Left lobe of liver (tissue), 2 donors: ENCODE results near the gene PF4V1. TPM values are rescaled to one million over a fixed set of nuclear protein-coding genes. Genes with fewer than 3 reads are reported as not detected.

ENCODE experiments used
- ATAC-seq: fragments of 200-7000 bp; cut with Tn5 transposase; one replicate; pipeline ENCODE4 v1.9.1; 2020; ENCODE audit warnings: mild to moderate bottlenecking, moderate library complexity
- DNase-seq: peaks from one replicate; pipeline ENCODE4 v3.0.0-alpha.2; 2020; ENCODE audit warnings: low spot score
- total RNA-seq: library from RNA; stranded (reverse); gene quantifications from one replicate; pipeline ENCODE4 v1.2.1, GENCODE V29; 2021
- donor health status: DM: no; HTN: no; CAD: no; lungs with moderate emphysema.
- donor health status: DM: no; HTN: yes; CAD: no.

Gene PF4V1, protein sequence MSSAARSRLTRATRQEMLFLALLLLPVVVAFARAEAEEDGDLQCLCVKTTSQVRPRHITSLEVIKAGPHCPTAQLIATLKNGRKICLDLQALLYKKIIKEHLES
- total RNA-seq: not detected

DNA sequence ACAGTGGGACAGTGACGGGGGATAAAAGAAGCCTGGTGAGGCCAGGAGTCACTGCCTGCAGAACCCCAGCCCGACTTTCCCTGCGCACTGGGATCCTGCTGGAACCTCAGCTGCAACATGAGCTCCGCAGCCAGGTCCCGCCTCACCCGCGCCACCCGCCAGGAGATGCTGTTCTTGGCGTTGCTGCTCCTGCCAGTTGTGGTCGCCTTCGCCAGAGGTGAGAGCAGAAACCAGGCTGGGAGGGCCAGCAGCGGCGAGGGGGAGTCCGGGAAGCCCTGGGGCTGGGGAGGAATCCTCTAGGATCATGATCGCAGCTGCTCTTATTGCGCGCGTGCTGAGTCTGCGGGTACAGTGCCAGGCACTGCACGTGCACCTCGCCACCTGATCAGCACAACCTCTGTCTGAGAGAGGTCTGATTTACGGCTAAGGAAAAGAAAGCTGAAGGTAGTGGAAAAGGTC lies at the start of gene PF4V1:
Gene PF4V1, plus strand, starts transcription at position 51 of the 459 bp plus-strand sequence. Its CDS starts 67 bp downstream, at position 118.
- ATAC-seq (peak; percentile 68), DNase-seq (no peak)

DNA sequence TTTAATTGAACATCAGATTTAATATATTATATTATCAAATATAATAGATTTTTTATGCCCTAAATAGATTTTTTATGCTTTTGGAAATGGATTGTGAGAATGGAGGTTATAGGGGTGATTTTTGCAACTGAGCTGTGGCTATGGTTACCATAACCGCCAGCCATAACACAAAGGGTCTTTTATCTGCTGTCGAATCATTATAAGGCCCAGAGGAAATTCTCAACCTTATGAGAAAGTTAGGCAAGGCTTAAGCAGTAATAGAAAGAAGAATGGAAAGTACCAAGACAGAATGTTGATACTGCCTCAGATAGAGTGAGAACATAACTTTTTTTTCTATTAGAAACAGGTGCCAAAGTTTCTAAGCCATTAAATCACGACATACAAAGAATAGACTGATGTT lies 42.9 kb upstream of the PF4V1 start:
- ATAC-seq: no peak
- DNase-seq: no peak

DNA sequence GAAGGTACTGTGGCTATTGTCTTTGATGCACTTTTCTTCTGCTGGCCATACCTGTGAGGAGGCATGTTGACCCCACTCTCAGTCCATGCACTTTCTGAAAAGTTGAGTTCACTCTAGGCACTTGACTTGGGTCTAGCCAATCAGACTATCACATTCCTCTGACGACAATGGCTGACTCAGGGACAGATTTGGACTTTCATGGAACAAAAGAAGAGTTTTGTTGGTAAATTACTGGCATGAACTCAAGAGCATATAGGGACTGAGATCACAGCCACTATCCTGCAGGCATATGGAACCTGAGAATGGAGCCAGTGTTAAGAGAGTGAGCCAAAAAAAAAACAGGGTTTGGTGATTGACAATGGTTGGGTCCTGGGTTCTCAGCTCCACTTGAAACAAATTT lies 41.3 kb upstream of the PF4V1 start:
- ATAC-seq (no peak), DNase-seq (no peak)

DNA sequence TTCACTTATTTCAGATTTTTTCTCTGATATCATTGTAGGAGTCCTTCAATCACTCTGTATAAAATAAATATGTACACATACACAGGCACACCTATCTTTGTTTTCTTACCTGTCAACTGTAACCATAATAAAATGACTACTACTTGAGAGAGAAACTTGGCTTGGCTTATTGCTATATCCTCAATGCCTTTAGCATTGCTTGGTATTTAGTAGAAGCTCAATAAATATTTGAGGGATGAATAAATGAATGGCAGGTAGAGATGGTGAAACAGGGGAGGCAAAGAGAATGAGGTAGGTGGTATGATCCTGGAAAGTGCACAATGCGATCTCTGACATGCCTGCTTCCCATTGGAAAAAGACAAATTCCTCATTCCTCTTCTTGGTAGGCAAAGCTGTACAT lies 38.4 kb upstream of the PF4V1 start:
- ATAC-seq (no peak), DNase-seq (no peak)

DNA sequence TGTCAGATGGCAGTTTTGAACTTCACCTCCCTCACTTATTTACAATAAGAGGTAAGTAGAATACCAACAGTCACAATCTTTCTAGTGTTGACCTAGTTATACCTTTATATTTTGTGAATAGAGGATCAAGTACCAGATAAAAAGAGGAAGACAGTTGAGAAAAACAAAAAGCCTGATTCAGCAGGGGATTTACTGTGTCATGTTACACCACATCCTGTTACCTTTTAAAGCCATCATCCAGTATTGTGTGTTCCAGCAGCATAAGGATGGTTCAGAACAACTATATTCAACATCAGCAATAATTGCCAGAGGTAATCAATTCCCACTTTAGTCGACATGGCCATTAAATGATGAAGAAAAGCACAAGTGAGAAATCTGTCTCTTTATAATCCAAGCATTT lies 38.0 kb upstream of the PF4V1 start:
- ATAC-seq: no peak

DNA sequence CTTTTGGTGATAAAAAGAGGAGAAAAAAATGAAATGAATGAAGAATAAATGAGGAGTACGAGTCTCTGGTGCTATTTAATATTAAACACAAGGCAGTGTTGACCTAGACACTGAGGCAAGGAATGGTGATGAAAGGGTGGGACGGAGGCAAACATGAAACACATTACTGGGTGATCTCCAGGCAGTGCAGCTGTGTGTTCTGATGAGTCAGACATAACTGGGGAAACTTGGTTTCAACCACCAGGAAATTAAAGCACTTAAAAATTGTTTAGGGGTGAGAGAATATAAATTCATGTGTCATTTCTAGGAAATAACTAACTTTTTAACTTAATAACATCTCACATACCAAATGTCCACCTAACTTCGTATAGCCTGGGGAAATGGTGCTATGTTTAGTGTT lies 36.3 kb upstream of the PF4V1 start:
- ATAC-seq (no peak), DNase-seq (no peak)

More for the DNA sequence above, 38.0 kb upstream of the PF4V1 start:
- no peak for DNase-seq

DNA sequence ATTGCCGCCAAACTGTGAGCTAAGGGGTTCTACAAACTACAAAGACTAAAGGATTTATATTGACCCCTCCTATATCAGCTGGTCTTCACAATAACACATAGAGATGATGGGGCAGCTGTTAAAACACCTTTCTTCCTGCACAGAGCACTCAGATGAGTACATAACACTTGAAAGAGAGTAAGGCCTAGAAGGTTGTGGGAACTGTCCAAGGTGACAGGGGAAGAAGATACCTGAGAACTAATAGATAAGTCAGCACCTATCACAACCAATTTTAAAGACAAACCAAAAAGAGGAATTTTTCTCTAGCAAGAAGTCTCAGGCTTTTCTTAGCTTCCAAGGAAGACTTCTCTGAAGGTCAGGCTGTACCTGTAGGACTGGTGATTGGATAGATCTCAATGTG lies 35.8 kb upstream of the PF4V1 start:
- DNase-seq (no peak), ATAC-seq (no peak)

DNA sequence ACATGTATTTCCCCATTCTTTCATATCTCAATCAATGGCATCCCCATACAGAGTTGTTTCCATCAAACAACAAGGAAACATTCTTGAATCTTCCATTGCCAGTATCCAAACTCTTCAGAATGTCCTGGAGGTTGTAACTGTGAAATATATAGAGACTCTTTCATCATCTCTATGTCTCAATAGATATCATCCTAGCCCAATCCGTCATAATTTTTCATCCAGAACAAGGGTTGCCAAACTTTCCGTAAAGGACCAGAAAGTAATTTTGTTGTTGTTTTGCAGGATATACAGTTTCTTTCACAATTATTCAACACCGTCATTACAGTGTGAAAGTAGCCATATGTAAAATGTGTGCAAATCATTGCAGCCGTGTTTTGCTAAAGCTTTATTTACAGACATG lies 31.8 kb upstream of the PF4V1 start:
- DNase-seq (no peak), ATAC-seq (no peak)

DNA sequence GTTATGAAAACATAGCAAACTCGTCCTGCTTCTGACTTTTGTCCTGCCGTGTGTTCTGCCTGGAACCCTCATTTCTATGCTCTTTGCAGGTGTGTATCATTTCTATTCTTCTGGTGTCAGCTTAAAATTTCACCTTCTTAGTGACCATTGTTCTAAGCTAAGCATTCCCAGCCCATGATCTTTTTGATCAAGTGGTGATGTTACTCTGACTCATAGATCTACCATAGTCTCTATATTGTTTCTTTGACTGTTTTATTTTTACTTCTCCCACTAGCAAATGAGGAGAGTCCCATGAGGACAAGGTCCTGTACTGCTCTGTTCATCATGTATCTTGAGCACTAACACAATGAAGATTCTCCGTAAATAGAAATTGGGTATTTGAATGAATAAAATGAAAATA lies 30.7 kb upstream of the PF4V1 start:
- ATAC-seq (no peak), DNase-seq (no peak)

DNA sequence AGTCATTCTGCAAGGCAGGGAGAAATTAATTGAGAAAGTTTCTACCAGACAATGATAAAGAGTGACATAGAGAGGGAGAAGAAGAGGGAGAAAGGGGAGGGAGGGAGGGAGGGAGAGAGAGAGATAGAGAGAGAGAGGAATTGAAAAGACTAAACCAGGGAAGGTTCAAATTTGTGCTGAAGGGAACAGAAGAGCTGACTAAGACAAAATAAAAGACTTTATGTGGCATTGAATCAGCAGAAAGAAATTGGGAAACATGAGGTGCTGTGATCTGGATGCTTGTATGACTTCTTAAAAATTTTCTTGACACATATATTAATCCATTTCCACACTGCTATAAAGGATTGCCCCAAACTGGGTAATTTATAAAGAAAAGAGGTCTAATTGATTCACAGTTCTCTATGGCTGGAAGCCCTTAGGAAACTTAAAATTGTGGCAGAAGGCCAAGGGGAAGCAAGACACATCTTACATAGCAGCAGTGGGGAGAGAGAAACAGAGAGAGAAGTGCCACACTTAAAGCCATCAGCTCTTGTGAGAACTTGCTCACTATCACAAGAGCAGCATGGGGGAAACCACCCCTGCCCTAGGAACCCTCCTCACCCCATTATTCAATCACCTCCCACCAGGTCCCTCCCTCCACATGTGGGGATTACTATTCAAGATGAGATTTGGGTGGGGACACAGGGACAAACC lies 30.1 kb upstream of the PF4V1 start:
- no peak for DNase-seq
- ATAC-seq: no peak

DNA sequence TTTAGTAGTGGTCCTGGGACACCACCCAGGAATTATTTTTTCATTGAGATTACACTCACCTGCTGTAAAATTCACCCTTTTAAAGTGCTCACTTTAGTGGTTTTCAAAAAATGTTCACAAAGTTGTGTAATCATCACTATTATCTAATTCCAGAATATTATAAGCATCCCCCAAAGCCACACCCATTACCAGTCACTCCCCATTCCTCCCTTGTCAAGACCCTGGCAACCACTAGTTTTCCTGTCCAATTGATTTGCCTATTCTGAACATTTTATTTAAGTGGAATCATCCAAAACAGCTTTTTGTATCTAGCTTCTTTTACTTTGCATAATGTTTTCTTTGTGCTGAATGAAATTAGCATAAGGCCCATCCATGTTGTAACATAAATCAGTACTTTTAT lies 29.3 kb upstream of the PF4V1 start:
- DNase-seq: no peak
- ATAC-seq: no peak

DNA sequence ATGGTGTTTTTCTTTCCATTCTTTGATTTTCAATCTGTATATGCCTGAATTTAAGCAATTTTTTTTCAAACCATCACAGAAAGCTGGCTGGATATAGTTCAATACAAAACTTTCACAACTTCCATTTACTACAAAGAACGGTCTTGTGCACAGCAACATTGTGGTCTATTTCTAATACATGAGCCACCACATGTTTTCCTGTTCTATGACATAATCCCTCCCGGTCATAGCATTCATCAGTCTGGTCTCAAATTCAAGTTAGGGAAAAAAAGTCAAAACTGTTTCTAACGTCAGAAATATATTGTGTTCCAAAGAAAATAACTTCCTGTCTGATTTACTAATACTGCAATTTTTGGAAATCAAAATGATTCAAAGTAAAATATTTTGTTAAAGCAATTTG lies 24.1 kb upstream of the PF4V1 start:
- ATAC-seq (no peak), DNase-seq (no peak)

DNA sequence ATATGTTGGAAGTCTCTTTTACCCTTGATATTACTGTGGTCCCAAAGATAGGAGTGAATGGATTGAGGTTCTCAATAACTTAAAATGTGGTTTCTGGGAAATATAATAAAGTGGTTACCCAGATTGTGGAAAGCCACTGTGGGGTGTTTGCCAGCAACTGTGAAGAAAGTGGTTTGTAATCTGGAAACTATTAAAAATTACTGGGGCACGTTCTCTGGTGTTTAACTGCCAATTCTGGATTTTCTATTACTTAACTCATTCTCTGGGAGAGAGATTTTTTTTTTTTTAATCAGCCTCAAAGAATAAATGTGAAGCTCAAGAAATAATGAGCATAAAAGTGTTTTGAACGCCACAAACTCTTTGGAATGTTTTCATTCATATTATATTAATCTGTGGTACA lies 21.5 kb upstream of the PF4V1 start:
- ATAC-seq (no peak), DNase-seq (no peak)

DNA sequence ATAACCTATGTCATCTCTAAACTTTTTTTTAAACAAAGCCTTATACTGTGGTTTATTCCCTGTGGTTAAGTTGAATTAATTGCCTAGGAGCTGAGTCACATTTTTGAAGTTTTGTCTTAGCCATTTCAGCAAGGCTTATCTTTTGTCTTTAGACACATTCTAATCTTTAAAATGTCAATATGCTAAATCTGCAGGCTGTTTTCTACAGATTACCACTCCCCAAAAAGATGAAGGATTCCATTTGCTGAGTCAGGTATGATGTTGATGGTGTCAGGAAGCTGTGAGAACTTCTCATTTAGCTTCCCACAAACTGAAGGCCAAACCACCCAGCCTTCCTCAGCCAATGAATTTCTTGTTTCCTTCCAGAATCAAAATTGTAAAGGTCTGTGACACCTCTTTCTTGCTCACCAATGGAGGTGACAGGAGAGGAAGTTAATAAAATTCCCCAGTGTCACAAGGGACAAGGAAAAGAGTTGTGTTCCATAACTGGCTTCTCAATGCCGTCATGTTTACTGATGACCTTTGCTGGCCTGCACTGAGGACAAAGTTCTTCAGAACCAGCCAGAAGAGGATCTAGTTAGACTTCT lies 20.4 kb upstream of the PF4V1 start:
- ATAC-seq (peak; percentile 77), DNase-seq (no peak)

DNA sequence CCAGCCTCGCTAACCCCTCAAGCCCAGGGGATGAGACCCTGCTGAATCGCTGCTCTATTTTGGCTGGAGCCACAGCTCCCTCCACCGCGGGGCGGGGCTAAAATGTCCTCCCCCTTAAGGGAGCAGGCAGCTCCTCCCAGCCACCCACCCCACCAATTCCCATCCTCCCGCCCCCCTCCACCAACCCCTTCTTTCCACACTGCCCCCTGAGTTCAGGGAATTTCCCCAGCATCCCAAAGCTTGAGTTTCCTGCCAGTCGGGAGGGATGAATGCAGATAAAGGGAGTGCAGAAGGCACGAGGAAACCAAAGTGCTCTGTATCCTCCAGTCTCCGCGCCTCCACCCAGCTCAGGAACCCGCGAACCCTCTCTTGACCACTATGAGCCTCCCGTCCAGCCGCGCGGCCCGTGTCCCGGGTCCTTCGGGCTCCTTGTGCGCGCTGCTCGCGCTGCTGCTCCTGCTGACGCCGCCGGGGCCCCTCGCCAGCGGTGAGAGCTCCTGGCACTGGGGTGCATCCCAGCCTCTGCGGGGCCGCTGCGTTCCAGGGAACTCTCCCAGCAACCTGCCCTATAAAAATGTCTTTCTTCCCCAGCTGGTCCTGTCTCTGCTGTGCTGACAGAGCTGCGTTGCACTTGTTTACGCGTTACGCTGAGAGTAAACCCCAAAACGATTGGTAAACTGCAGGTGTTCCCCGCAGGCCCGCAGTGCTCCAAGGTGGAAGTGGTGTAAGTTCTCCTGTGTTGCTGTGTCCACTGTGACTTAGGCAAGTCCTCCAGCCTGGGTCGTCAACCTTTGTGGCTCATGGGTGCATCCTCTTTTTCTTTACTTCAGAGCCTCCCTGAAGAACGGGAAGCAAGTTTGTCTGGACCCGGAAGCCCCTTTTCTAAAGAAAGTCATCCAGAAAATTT lies 16.5 kb upstream of the PF4V1 start, which contains the start of gene CXCL6:
Gene CXCL6, plus strand, starts transcription at position 306 of the 907 bp plus-strand sequence. Its CDS starts 73 bp downstream, at position 379.
- ATAC-seq: peak; percentile 77
- DNase-seq: no peak

DNA sequence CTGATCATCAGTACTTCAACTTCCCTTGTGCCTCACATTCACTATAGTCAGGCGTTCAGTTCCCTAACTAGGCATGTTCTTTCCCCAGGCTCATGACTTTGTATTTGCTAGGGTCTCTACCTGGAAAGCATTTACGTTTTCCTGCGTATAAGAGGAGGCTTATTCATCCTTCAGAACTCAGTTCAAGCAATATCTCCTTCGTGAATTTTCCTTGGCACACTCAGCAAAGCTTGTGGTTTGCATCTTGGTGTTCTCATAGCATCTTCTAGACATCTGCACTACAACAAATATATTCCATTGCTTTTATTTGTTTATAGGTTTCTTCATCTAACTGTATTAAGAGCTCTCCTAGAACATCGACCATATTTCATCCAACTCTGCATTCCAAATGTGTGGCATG lies 14.0 kb upstream of the PF4V1 start:
- no peak for ATAC-seq

DNA sequence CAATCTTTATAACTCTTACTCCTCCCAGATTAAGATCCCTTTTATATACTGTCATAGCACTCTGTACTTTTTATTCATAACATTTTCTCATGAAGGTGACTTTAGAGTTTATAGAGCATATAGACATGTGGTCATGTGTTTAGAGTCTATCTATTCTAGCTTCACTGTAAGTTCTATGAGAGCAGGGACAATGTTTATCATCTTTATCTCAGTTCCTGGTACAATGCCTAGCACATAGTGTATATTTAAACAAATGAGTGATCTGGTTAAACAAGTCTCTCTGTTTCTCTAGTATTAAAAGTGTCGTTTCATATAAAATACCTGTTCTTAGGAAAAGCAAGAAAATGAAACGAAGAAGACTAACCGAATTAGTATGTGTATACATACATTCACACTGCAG lies 13.4 kb upstream of the PF4V1 start:
- DNase-seq (no peak), ATAC-seq (no peak)

More for the DNA sequence above, 14.0 kb upstream of the PF4V1 start:
- DNase-seq: no peak

DNA sequence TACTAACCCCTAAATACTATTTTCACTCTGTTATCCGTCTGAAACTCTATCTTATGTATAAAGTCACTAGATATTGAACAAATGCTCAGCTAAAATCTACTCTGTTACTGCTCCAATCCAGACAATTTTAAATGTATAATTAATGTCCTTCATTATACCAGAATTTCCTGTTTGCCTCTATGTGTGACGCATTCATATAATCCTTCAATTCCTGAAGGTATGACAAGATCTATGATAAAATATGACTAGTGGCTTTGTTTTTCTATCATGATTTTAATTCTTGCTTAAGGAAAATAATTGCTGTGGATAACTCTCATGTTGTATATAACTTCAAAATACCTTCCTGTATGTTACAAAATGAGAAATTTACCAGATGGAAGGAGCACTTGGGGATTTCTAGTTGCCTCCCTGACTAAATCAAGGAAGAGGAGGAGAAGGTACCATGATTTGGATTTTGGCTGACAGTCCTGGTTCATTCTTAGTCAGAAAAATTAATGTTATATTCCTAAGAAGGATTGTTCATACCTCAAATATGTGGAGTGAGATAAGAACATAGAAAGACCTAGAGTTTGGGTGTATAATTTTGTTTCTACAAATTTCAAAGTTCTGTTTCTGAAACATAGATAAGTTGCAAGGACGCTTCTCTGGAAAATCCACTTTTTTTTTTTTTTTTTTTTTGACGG lies 11.7 kb upstream of the PF4V1 start:
- DNase-seq: no peak
- no peak for ATAC-seq

DNA sequence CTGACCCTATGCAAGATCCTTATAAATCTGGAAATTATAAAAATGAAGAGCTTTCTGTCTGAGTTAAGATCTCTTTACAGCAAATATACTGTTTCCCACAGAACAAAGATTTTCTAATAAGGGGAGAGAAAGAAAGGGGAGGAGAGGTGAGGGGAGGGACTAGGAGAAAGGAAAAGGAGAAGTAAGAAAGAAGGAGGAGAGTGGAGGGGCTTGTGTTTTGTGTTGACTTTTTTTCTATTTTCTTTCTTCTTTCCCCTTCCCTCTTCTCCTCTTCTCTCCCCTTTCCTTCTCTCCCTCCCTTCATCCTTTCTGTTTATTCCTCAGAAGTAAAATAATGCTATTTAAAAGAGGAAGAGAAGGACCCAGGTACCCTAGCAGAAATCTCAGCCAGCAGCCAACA lies 10.4 kb upstream of the PF4V1 start:
- ATAC-seq: no peak
- DNase-seq: no peak

DNA sequence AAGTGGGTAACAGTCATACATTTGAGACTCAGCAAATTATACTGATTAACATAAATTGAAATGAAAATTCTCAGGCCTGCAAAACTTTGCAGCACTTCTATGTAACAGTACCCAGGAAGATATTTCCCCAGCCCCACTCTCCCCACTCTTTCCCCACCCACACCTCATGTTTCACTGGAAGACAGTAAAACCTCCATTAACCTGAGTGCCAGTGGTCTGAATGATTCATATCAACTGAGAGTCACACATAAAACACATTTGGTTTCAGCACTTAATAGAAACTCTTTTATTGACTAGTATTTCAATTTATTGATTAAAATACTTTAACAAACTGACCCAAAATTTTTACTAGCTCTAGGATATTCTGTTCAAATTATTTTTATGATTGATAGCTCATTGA lies 9.7 kb upstream of the PF4V1 start:
- no peak for DNase-seq
- no peak for ATAC-seq

DNA sequence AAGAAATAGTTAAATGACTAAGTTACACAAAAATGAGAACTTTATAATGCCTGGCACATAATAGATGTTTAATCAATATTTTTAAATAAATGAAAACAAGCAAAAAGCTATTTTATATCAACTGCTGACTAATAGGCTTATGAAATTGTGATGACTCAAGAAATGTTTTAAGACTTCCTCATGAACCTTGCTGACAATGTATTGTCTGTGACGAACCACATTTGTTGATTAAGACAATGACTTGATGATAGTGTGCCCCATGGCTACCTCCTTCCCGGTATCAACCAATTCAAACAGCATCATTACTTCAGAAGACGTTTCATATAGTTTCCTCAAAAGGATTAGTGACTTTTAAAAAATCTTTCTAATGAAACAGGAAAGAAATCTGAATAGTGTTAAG lies 8.8 kb upstream of the PF4V1 start:
- no peak for DNase-seq
- no peak for ATAC-seq
